Endothelial cell of hepatic sinusoid (primary cell): ENCODE measurements around the gene LCN15.

ENCODE experiments used
- in situ Hi-C: cut with HindIII; loops from 2 replicates; pipeline ENCODE4 v1.10.0; 2017; ENCODE audit warnings: low sequenced_read_pairs

The LCN15 gene

DNA sequence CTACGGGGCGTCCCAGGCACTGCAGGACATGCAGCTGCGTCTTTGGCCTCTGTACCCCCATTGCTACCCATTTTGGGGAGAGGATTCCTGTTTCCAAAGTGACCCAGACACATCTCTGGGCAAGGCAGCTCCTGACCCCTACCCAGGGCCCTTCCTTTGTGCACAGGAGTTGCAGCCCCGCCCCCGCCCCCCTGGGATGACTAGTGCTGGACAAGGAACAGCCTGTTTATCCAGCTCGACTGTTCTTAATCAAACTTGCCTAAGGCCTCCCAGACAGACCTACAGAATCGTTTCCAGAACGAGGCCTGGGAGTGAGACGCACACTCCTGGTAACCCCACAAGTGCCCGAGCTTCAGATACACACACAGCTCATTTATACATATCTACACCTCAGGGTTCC lies 38.7 kb downstream of the LCN15 start:
- in situ Hi-C loops = no loop called here

DNA sequence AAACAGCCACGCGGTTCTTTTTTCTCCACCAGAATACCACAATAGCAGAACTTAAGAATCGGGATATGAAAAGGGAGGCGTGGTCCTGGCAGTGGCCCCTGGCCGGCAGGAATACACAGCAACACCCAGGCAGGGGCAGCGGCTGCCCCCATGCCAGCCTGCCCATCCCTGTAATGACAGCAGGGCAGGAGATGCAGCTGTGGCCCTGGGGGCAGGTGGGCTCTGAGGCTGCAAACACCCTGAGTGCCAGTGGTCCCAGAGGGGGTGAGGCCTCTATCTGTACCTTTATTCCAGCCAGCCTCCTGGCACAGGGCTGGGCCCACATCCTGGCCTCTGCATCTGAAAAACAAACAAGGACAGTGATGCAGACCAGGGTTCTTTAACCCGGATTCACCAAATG lies 39.5 kb downstream of the LCN15 start:
- in situ Hi-C loops = no loop called here

DNA sequence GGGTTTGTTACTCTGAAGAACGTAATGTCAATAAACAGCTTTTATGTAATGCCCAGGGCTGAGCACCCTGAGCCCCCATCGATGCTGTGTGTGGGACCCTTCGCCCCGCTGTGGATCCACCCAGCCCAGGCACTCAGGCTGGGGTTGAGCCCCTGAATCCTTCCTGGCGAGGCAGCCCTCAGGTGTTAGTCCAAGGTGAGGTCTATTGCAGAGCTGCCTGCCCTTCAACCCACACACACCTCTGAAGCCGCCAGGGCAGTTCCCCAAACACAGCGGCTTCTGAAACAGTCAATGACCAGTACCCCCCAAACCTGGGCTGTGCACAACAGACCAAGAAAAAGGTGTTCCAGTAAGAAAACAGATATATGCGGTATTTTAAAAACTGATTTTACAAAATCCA lies 40.3 kb downstream of the LCN15 start:
- in situ Hi-C loops = no loop called here

DNA sequence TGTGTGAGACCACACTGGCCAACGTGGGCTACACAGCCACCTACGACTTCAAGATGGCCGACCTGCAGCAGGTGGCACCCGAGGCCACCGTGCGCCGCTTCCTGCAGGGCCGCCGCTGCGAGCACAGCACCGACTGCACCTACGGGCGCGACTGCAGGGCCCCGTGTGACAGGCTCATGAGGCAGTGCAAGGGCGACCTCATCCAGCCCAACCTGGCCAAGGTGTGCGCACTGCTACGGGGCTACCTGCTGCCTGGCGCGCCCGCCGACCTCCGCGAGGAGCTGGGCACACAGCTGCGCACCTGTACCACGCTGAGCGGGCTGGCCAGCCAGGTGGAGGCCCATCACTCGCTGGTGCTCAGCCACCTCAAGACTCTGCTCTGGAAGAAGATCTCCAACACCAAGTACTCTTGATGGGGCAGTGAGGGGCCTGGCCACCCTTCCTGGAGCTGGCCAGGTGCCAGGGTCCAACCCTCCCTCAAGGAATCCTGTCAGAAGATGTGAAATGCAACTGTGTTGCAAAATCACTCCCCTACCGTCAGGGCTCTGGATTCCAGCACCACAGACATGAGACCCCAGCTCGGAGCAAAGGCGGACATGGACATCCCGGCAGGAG lies 40.8 kb downstream of the LCN15 start:
- in situ Hi-C loops = no loop called here

DNA sequence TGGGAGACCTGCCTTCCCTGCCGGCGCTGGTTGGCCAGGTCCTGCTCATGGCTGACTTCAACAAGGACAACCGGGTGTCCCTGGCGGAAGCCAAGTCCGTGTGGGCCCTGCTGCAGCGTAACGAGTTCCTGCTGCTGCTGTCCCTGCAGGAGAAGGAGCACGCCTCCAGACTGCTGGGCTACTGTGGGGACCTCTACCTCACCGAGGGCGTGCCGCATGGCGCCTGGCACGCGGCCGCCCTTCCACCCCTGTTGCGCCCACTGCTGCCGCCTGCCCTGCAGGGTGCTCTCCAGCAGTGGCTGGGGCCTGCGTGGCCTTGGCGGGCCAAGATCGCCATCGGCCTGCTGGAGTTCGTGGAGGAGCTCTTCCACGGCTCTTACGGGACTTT lies 41.4 kb downstream of the LCN15 start:
- in situ Hi-C loops = no loop called here

DNA sequence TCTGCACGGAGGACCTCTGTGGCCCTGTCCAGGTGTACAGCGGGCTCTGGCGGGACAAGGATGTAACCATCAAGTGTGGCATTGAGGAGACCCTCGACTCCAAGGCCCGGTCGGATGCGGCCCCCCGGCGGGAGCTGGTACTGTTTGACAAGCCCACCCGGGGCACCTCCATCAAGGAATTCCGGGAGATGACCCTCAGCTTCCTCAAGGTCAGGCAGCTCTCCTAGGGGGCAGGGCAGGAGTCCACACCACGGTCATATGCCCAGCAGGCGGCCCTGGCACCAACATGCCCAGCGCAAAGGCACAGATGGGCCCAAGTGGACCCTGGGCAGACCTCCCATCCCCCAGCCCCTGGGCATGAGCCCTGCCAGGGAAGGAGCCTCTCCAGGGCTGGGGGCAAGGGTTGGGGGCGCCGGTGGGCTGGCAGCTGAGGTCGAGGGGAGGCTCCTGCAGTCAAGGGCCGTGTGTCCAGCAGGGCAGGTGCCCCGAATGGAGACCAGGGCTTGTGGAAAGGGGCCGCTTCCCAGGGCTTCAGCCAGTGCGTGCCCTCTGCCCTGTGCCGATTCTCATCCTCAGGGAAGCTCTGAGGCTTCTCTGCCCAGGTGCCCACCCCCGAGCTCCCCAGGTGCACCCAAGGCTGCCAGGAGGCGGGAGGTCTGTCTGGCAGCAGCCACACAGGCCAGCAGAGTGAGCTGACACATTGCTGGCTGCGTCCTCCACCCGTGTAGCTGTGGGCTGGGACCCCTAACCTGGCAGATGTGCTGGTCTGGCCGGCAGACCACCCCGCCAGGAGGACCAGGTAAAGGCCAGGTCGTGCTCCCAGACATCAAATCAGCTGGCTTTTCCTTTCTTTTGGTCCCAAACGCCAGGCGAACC lies 42.0 kb downstream of the LCN15 start:
- in situ Hi-C loops = no loop called here

DNA sequence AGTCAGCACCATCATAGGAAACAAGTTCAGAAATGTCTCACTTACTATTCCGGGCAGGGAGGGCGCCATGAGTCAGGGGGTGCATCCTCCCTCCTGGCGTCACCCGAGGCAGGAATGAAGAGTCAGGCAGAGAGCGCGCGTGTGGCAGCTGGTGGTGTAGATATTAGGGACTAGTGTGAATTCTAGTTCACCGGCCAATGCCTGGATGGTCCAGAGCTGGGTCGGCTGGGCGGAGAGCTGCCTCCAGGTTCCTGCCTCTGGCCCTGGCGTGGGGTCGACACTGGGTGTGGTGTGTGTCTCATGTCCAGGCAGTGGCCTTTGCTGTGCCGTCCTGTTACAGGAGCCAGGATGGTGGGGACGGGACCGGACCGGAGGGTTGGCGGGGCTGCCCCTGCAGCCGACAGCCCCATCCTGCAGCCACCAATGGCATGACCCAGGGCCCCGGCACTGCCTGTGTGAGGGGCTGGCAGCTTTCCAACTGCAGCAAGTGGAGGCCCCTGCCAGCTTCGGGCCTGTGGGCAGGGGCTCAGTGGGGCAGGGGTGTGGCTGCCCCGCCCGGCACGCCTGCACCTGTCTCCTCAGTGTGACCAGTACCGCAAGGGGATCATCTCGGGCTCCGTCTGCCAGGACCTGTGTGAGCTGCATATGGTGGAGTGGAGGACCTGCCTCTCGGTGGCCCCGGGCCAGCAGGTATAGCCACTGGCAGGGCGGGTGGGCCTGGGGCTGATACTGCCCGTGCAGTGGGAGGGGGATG lies 42.8 kb downstream of the LCN15 start:
- in situ Hi-C loops = no loop called here

DNA sequence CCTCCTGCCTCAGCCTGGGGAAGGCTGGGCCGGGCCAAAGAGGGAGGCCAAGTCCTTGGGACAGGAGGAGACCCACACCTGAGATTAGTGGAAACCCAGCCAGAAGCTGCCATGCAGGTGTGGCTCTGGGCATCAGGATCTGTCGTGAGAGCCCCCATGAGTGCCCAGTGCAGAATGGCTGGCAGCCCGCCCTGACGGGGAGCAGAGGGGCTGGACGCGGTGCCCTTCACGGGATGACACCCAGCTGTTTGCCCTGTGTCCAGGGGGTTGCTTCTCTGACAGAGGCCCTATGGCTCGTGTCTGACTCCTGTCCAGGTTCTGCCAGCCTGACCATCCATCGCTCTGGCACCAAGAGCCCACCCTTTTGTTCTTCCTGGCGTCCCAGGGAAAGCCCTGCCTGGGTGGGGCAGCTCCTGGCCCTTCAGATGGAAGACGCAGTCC lies 43.4 kb downstream of the LCN15 start:
- in situ Hi-C loops = no loop called here

DNA sequence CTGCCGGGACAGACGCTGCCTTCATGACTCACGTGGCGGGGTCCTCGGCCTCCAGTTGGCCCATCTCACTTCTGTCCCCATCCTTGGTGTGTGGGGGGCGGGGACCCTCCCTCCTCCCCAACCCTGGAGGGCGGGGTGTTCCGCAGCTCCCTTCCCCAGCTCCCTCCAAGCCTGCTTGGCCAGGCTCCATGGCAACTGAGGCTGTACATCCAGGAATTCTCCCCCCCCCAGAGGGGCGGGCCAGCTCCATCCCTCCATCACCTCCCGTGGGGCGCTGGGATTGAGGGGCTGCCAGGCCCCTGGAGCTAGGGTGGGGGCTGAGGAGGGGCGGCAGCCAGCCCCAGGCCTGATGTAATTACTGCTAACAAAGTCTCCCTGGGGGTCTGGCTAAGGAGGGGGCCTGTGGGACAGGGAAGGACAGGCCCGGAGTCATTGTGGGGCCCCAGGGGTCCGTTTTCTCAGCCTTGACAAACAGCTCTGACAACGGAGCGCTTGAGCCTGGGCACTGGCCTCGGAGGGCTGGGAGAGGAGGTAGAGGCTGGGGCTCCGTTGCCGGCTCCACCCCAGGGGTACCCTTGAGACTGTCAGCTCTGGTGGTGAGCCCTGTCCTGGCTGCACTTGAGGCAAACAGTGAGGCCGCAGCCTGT lies 43.9 kb downstream of the LCN15 start:
- in situ Hi-C loops = no loop called here

DNA sequence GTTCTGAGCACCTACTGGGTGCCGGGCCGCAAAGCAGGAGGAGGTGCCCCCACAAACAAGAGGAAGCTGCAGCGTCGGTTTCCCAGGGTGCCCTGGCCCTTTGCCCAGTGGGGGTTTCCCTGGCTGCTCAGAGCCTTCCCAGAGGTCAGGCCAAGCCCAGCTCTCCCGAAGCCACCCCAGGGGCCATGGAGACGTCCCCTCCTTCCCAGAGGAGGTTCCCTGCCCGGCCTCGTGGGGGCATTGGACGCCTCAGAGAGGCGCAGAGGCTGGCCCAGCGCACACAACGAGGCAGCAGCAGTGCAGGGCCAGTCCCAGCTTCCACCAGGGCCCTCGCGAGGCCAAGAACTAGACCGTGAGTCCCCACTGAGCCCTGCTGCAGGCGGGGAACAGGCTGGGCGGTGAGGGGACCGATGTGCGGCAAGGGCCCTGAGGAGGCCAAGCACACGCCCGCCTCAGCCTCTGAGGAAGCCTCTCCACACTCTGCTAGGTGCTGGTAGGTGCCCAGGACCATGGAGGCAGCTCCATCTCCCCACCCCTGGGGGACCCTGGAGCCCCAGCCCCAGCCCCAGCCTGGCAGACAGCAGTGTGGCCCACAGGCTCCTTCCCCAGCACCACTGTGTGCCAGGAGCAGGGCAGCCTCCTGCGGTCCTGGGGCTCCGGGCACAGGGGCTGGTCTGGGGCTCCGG lies 45.0 kb downstream of the LCN15 start:
- in situ Hi-C loops = no loop called here

DNA sequence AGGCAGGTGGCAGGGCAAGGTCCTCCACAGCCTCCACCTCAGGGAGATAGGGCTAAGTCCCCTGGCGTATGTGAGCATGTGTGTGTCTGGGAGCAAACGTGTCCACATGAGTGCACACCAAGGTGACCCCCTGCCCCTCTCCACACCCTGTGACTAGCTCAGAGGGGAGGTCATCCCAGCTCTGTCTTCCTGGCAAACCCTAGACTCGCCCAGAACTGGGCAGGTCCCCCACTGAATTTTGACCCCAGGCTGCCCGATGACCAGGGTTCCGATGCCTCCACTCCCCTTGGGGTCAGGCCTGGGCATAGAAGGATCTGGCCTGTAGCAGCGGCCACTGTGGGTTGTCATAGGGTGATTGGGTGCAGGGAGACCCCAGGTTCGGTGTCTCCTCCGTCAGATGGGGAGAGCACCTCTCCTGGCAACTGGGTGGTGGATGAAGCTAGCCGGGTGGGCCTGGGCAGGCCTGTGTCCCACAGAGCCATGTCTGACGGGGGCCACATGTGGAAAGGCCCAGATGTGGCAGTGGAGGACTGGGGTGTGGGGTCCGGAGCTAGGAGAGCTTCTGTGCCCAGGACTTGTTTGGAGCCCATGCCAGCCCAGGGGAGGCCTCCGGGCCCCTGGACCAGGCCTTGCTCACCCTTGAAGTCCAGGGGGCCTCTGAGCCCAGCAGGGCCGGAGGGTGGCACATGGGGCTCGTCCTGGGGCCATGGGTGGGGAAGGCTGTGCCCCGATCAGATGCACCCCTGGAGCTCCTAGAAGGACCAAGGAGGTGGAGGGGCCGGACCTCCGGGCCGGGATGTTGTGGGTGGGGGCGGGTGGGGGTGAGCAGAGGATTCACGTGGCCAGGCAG lies 45.7 kb downstream of the LCN15 start:
- in situ Hi-C loops = no loop called here

DNA sequence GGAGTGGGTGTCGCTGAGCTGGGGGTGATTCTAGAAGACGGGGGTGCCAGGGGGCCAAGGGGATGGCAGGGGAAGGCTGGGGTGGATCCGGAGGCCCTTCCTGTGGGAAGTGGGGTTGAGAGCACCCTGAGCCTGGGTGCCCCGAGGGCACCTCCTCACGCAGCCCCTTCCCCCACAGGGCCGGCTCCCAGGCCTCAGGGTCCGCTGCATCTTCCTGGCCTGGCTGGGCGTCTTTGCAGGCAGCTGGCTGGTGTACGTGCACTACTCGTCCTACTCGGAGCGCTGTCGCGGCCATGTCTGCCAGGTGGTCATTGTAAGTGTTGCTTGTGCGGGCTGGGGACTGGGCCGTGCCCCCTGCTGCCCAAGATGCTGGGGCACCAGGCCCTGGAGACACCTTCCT lies 46.9 kb downstream of the LCN15 start:
- in situ Hi-C loops = no loop called here

DNA sequence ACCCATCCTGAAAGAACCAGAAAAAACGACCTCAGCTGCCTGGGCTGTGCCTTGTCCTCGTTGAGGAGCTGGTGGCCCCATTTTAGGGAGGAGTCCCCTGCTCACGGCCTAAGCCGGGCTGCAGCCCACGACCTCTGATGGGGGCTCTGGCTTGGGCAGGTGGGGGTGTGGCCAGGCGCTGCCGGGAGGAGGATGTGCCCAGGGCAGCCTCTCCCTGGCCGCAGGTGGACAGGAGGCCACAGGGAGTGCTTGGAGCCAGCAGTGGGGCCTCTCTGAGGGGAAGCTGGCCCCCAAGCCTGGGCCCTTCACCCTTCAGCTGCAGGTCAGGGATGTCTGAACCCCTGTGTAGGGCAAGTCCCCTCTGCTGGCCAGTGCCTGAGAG lies 49.4 kb downstream of the LCN15 start:
- in situ Hi-C loops = loop anchor here (5.0 kb wide), 3 partner anchors 52 to 228 kb away; no protein-coding TSS in a partner anchor

DNA sequence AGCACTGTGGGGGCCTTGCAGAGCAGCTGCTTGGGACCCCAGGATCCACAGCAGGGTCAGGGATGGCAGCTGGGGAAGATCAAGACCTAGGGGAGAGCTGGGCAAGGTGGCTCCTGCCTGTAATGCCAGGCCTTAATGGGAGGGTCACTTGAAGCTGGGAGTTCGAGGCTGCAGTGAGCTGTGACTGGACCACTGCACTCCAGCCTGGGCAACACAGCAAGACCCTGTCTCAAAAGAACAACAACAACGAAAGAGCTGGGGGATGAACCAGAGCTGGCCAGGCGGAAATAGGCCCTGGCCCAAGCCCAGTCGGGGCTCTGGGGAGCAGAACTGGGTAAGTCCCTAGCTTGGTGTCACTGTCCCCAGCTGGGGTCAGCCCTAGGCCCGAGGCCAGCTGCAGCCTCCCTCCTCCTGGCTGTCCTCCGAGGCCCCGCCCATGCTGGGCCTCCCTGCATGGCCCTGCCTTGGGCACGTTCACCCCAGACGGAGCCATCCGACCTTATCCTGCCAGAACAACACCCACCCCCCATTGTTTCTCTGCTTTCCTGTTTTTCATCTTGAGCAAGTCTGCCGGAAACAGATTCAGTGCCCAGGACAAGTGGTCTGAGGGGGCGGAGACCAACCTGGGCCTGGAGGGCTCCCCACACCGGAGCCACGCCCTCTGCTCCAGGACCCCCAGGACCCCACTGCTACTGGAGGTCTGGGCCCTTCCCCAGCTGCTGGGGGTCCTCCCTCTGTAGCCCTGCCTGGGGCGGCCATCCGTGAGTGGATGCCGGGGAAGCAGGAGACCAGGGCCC lies 50.0 kb downstream of the LCN15 start:
- in situ Hi-C loops = loop anchor here (5.0 kb wide), 3 partner anchors 53 to 227 kb away; no protein-coding TSS in a partner anchor

DNA sequence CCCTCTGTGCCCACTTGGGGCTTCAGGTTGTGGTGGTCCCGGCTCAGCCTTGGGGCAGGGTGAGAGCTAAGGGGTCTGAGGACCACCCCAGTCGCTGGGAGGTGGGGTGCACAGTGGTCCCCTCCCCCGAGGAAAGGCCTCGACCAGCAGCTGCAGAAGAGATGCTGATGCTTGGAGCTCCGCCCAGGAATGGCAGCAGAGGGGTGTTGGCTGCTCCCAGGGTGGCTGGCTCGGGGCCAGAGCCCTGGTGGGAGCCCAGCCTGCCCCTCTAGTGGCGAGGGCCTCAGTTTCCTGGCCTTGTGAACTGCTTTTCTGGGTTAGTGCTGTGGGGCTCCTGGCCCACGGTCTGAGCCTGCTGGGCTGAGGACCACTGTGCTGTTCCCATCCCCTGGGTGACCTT lies 50.8 kb downstream of the LCN15 start:
- in situ Hi-C loops = loop anchor here (5.0 kb wide), 3 partner anchors 54 to 226 kb away; no protein-coding TSS in a partner anchor

DNA sequence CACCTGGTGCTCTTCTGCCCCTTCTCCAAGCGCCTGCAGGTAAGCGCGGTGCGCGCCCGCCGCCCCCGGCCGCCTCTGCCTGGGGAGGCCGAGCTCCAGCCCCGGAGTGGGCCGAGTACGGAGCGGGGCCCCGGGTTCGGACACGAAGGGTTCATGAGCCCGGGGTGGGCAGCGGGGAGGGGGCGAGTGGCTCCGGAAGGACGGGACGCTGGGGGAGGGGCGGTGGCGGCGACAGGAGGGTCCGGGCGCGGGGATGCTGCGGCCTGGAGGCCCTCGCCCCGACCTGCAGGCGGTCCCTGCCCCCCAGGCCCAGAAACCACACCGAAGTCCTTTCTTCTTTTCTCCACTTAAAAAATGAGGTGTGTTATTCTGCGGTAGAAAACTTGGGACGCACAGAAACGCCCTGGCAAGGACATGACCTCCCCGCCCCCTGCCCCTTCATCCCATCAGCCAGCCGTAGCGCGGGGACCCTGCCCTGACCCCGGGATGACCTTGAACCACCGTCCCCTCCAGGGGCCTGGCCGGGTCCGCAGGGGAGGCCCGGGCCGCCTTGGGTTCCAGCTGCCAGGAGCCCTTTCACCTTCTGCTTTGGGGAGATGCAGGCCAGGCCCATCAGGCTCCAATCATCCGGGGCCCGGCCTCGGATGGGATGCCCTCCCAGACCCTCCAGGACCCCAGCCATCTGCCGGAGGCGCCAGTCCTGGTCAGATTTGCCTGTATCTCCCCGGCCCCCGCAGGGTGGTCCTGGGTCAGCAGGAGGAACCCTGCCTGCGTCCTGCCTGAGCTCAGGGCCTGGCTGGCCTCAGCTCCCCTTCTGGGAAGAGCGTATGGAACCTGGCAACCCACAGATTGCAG lies 51.4 kb downstream of the LCN15 start:
- in situ Hi-C loops = loop anchor here (5.0 kb wide), 3 partner anchors 54 to 226 kb away; no protein-coding TSS in a partner anchor

DNA sequence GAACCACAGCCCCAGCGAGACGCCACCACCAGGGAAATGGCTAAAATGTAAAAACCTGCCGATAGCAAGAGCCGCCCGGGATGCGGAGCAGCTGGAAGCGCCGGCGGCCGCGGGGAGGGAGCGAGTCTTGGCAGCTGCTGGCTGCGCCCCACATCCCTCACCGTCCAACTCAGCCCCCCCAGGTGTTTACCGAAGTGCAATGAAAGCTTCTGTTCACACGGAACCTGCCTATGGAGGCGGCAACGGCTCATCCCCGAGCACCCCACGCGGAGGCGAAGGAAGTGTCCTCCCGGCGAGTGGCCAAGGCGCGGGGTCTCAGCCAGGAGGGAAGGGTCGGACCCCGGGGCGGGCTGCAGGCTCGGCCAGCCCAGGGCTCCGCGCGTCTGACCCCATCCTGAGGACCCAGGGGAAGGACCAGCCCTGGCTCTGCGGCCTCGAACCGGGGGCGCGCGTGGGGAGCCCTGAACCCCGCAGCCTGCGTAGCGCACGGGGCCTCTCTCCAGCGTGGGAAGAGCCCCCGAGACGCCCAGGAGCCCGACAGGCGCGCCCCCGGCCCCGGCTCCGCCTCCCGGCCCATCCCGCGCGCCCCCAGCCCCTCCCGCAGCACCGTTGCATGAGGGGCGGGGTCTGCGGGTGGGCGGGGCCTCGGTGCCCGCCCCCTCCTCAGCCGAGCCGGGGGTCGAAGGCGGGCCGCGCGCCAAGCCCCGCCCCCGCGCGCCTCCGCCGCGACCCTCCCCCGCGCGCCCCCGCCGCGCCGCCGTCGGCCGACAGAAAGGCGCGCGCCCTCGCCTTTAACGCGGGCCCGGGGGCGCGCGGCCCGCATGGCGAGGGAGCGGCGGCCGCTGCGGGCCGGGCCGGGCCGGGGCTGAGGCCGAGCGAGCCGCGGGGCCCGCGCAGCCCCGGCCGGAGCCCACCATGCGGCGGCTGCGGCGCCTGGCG lies 52.3 kb downstream of the LCN15 start, which contains the start of gene DIPK1B:
DIPK1B (plus strand) TSS at position 822 of the 939 bp plus-strand sequence; CDS start at position 916, 94 bp downstream.
- in situ Hi-C loops = loop anchor here (5.0 kb wide), 3 partner anchors 55 to 225 kb away; no protein-coding TSS in a partner anchor
